MM.1S (cell line): ENCODE results near the gene CLINT1.

ENCODE experiments used
- DNase-seq: peaks from one replicate; pipeline ENCODE4 v3.0.0-alpha.2; 2015
- H2AFZ ChIP-seq: fragments of 300-600 bp; sonication (generic); 2 replicates; pipeline ENCODE4 v1.6.0; 2016; ENCODE audit warnings: antibody characterized with exemption, low read length
- H3F3A ChIP-seq: fragments of 300-600 bp; sonication (generic); 2 replicates; pipeline ENCODE4 v1.6.1; 2016; ENCODE audit warnings: mild to moderate bottlenecking, antibody characterized with exemption, low read length, moderate library complexity, mixed read lengths; ENCODE audit not compliant: insufficient read depth
- H3K27ac ChIP-seq: fragments of 300-600 bp; sonication (generic); 2 replicates; pipeline ENCODE4 v1.5.1; 2016; ENCODE audit warnings: mild to moderate bottlenecking, low read length
- H3K27me3 ChIP-seq: fragments of 300-600 bp; sonication (generic); replicated peaks from 2 replicates; pipeline ENCODE4 v1.6.0; 2016; ENCODE audit warnings: low read length; ENCODE audit not compliant: insufficient read depth
- H3K36me3 ChIP-seq: fragments of 300-600 bp; sonication (generic); replicated peaks from 2 replicates; pipeline ENCODE4 v1.6.1; 2016; ENCODE audit warnings: mild to moderate bottlenecking, low read length, mixed read lengths; ENCODE audit not compliant: insufficient read depth
- H3K4me1 ChIP-seq: fragments of 300-600 bp; sonication (generic); 2 replicates; pipeline ENCODE4 v1.6.1; 2016; ENCODE audit warnings: low read length, mixed read lengths
- H3K4me2 ChIP-seq: fragments of 300-600 bp; sonication (generic); 2 replicates; pipeline ENCODE4 v1.6.0; 2016; ENCODE audit warnings: low read depth, low read length
- H3K4me3 ChIP-seq: fragments of 300-600 bp; sonication (generic); 2 replicates; pipeline ENCODE4 v1.5.1; 2016; ENCODE audit warnings: low read length, mixed read lengths
- H3K79me2 ChIP-seq: fragments of 300-600 bp; sonication (generic); 2 replicates; pipeline ENCODE4 v1.6.1; 2016; ENCODE audit warnings: mixed run types, low read length, mixed read lengths
- H3K9ac ChIP-seq: fragments of 300-600 bp; sonication (generic); 2 replicates; pipeline ENCODE4 v1.6.1; 2016; ENCODE audit warnings: low read length, mixed read lengths
- H3K9me2 ChIP-seq: fragments of 300-600 bp; sonication (generic); replicated peaks from 2 replicates; pipeline ENCODE4 v1.6.1; 2016; ENCODE audit warnings: mild to moderate bottlenecking, low read length, mixed read lengths; ENCODE audit not compliant: insufficient read depth
- H3K9me3 ChIP-seq: fragments of 300-600 bp; sonication (generic); replicated peaks from 2 replicates; pipeline ENCODE4 v1.6.1; 2016; ENCODE audit warnings: mild to moderate bottlenecking, low read length, mixed read lengths; ENCODE audit not compliant: insufficient read depth
- H4K20me1 ChIP-seq: fragments of 300-600 bp; sonication (generic); 2 replicates; pipeline ENCODE4 v1.6.1; 2016; ENCODE audit warnings: mild to moderate bottlenecking, low read length, moderate library complexity, mixed read lengths; ENCODE audit not compliant: insufficient read depth
- EZH2 ChIP-seq: fragments of 300-600 bp; sonication (generic); optimal IDR thresholded peaks from 2 replicates; pipeline ENCODE3; 2017; ENCODE audit warnings: low read depth, mild to moderate bottlenecking, antibody characterized with exemption, low read length, mixed read lengths
- EZH2phosphoT487 ChIP-seq: fragments of 300-600 bp; sonication (generic); IDR thresholded peaks from 2 replicates; pipeline ENCODE4 v1.6.1; 2018; ENCODE audit warnings: antibody characterized with exemption, low read length
- TF ChIP-seq, protein P1 (sequence below): fragments of 300-600 bp; sonication (generic); IDR thresholded peaks from 2 replicates; pipeline ENCODE4 v1.5.1; 2016; ENCODE audit warnings: antibody characterized with exemption, low read length, mixed read lengths

Gene CLINT1

DNA sequence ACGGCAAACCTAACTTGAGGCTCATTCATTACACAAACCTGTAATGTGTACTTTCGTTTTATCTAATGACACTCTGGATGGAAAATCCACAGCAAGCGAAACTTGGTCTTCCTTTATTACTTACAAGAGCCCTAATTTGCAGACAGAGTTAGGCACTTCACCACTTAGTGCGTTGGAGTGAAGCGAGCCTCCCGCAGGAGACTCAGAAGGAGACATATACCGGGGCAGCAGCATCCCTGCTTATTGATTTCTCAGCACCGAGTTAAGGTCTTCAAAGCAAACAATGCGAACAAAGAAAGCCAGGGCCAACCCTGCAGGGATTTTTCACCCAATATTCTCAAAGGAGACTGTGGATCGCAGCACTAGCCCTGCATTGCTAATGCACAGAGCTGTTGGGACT lies 86.8 kb downstream of the CLINT1 start:
- no peaks in the 10 kb centered on the region for H3K9me3 ChIP-seq
- no peaks in the 10 kb centered on the region for H3K4me1 ChIP-seq
- no peak overlapping the region for H2AFZ ChIP-seq
- no peaks in the 10 kb centered on the region for H3K27me3 ChIP-seq
- H3K9ac ChIP-seq: no peak overlapping the region
- no peak overlapping the region for H3K27ac ChIP-seq
- no peaks in the 10 kb centered on the region for H3K9me2 ChIP-seq
- H3K36me3 ChIP-seq: no peaks in the 10 kb centered on the region
- H3K79me2 ChIP-seq: no peaks in the 10 kb centered on the region
- H3K4me2 ChIP-seq: no peak overlapping the region
- DNase-seq: no peak
- H4K20me1 ChIP-seq: no peaks in the 10 kb centered on the region
- no peak overlapping the region for H3K4me3 ChIP-seq
- TF ChIP-seq, protein P1, sequence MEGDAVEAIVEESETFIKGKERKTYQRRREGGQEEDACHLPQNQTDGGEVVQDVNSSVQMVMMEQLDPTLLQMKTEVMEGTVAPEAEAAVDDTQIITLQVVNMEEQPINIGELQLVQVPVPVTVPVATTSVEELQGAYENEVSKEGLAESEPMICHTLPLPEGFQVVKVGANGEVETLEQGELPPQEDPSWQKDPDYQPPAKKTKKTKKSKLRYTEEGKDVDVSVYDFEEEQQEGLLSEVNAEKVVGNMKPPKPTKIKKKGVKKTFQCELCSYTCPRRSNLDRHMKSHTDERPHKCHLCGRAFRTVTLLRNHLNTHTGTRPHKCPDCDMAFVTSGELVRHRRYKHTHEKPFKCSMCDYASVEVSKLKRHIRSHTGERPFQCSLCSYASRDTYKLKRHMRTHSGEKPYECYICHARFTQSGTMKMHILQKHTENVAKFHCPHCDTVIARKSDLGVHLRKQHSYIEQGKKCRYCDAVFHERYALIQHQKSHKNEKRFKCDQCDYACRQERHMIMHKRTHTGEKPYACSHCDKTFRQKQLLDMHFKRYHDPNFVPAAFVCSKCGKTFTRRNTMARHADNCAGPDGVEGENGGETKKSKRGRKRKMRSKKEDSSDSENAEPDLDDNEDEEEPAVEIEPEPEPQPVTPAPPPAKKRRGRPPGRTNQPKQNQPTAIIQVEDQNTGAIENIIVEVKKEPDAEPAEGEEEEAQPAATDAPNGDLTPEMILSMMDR: no peak
- TF ChIP-seq EZH2 (no peak), EZH2phosphoT487 (no peak)
- no peaks in the 10 kb centered on the region for H3F3A ChIP-seq

DNA sequence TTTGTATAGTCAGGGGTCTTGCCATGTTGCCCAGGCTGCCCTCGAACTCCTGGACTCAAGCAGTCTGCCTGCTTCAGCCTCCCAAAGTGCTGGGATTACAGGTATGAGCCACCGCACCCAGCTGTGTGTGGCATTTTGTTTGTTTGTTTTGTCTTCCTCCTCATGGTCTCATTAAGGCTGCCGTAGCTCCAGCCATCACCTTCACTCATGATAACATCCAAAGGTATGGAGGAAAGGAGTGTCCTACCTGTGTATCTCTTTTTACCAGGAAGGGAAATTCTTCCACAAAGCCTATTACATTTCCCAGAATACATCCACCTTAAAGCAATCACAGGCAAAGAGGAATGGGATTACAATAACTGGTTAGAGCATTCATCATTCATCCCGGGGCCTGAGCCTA lies 88.3 kb downstream of the CLINT1 start:
- no peaks in the 10 kb centered on the region for H3K9me2 ChIP-seq
- no peaks in the 10 kb centered on the region for H3F3A ChIP-seq
- H3K4me3 ChIP-seq: no peak overlapping the region
- no peaks in the 10 kb centered on the region for H4K20me1 ChIP-seq
- DNase-seq: no peak
- TF ChIP-seq EZH2phosphoT487: no peak
- TF ChIP-seq, protein P1: no peak
- TF ChIP-seq EZH2: no peak
- H2AFZ ChIP-seq: no peak overlapping the region
- H3K27me3 ChIP-seq: no peaks in the 10 kb centered on the region
- H3K27ac ChIP-seq: no peak overlapping the region
- no peak overlapping the region for H3K9ac ChIP-seq
- H3K4me2 ChIP-seq: no peak overlapping the region
- no peaks in the 10 kb centered on the region for H3K9me3 ChIP-seq
- H3K79me2 ChIP-seq: no peaks in the 10 kb centered on the region
- no peaks in the 10 kb centered on the region for H3K36me3 ChIP-seq
- no peaks in the 10 kb centered on the region for H3K4me1 ChIP-seq

DNA sequence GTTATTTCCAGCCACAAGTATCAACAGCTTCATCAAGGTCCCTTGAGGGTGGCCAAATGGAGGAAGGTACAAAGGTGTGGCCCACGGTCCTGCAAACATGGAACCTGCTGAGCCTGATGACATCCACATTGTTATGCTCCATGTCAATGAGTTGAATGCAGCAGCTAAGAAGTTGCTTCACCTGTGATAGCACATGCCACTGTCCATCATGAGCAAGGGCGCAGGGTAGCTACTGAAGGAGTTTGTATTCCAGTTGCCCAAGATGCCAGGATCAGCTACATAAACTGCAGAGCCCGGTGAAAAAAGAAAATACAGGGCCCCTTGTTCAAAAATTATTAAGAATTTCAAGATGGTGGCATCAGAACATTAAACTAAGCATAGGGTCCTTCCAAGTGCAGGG lies 91.3 kb downstream of the CLINT1 start:
- H3K4me2 ChIP-seq: no peak overlapping the region
- no peak overlapping the region for H2AFZ ChIP-seq
- H3K27me3 ChIP-seq: no peaks in the 10 kb centered on the region
- no peaks in the 10 kb centered on the region for H3K9me2 ChIP-seq
- H3K27ac ChIP-seq: no peak overlapping the region
- DNase-seq: no peak
- TF ChIP-seq EZH2phosphoT487 (no peak), EZH2 (no peak)
- TF ChIP-seq, protein P1: no peak
- H3K4me3 ChIP-seq: no peak overlapping the region
- H3K36me3 ChIP-seq: no peaks in the 10 kb centered on the region
- H3K79me2 ChIP-seq: no peaks in the 10 kb centered on the region
- no peaks in the 10 kb centered on the region for H3K9me3 ChIP-seq
- H3K9ac ChIP-seq: no peak overlapping the region
- no peaks in the 10 kb centered on the region for H4K20me1 ChIP-seq
- no peaks in the 10 kb centered on the region for H3K4me1 ChIP-seq
- H3F3A ChIP-seq: no peaks in the 10 kb centered on the region
